EH (cell line): ENCODE data around the gene THSD4.
A peak's percentile ranks its signal among the peaks of the same experiment; 100 is the strongest.
"Not testable (repeated sequence)": the region's sequence is repeated elsewhere in the genome, so short reads cannot be mapped to it uniquely, and the experiment has no call there.

Experiments
- DNase-seq: peaks from one replicate; pipeline ENCODE4 v3.0.0-alpha.2; 2015; ENCODE audit warnings: low read depth

THSD4 gene

GRCh38 chr15:71124937-71125790 is 9.9 kb downstream of the THSD4 start:
- no peak for DNase-seq

- DNase-seq, result no peak
Measured at GRCh38 chr15:71125831-71126450, 10.7 kb downstream of the THSD4 start.

GRCh38 chr15:71127083-71127482 is 11.8 kb downstream of the THSD4 start:
- no peak for DNase-seq

GRCh38 chr15:71128159-71128558 is 12.9 kb downstream of the THSD4 start:
- not testable (repeated sequence) for DNase-seq

- DNase-seq, result no peak
Measured at GRCh38 chr15:71128939-71129562, 13.8 kb downstream of the THSD4 start.

- no peak for DNase-seq
Measured at GRCh38 chr15:71129669-71130068, 14.4 kb downstream of the THSD4 start.

- peak; percentile 25 for DNase-seq
Measured at GRCh38 chr15:71131601-71132362, 16.5 kb downstream of the THSD4 start.

- DNase-seq, result no peak
Measured at GRCh38 chr15:71133747-71134472, 18.6 kb downstream of the THSD4 start.

- peak; percentile 95 for DNase-seq
Measured at GRCh38 chr15:71136159-71136783, 21.0 kb downstream of the THSD4 start.

GRCh38 chr15:71136793-71137518 is 21.7 kb downstream of the THSD4 start:
- DNase-seq, result peak; percentile 59

- DNase-seq, result no peak
Measured at GRCh38 chr15:71138473-71138872, 23.2 kb downstream of the THSD4 start.

- DNase-seq, result no peak
Measured at GRCh38 chr15:71139241-71139640, 24.0 kb downstream of the THSD4 start.

- DNase-seq, result no peak
Measured at GRCh38 chr15:71141572-71141971, 26.3 kb downstream of the THSD4 start.

- DNase-seq, result no peak
Measured at GRCh38 chr15:71142780-71143179, 27.5 kb downstream of the THSD4 start.

- no peak for DNase-seq
Measured at GRCh38 chr15:71143373-71144310, 28.4 kb downstream of the THSD4 start.

- no peak for DNase-seq
Measured at GRCh38 chr15:71145648-71146047, 30.4 kb downstream of the THSD4 start.

- DNase-seq, result no peak
Measured at GRCh38 chr15:71146580-71146982, 31.3 kb downstream of the THSD4 start.

- DNase-seq, result no peak
Measured at GRCh38 chr15:71148048-71148447, 32.8 kb downstream of the THSD4 start.
